Measurements from ENCODE around the gene PRKD3. TPM values are rescaled to one million over a fixed set of nuclear protein-coding genes. Genes with fewer than 3 reads are reported as not detected.

Gene PRKD3
- total and polyA plus RNA-seq, 10 of the 15 experiments (the other 5 are each of a cell fraction or from before 2014, with no cell fraction given), result 3.3 to 14.9 (median 7.9) TPM

GRCh38 chr2:37300578-37300977 is 24.1 kb downstream of the PRKD3 start (continued):
- TF ChIP-seq CUX1 (IDR thresholded peaks at IDR 0.05; ENCODE audit: insufficient replicate concordance, low read depth, low read length) (no peak), ZBTB4 (CRISPR knock-in tag; IDR thresholded peaks at IDR 0.05) (no peak)

DNA sequence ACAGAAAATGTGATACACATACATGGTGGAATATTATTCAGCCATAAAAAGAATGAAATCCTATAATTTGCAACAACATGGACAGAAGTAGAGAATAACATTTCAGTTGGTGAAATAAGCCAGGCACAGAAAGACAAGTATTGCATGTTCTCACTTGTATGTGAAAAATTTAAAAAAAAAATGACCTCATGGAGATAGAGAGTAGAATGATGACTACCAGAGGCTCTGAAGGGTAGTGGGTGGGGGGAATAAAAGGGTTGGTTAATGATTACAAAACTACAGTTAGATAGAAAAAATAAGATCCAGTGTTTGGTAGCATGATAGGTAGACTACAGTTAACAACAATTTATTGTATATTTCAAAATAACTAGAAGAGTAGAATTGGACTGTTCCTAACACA is 24.5 kb downstream of the PRKD3 start:
- H2AFZ ChIP-seq (ENCODE audit: control insufficient read depth, low read depth, low read length), result no peak overlapping the region
- no peak overlapping the region for H3K9ac ChIP-seq (ENCODE audit: control insufficient read depth, insufficient read depth, low read length)
- no peak overlapping the region for H3K4me2 ChIP-seq (ENCODE audit: control insufficient read depth, insufficient read depth)
- no peak for ATAC-seq
- SMC1A ChIA-PET (ENCODE audit: uncharacterized antibody, unreplicated experiment), result no interaction called here
- H3K4me1 ChIP-seq (ENCODE audit: control insufficient read depth, insufficient read depth, low read length), result no peaks in the 10 kb centered on the region
- in situ Hi-C loops (cut with MboI), result no loop called here
- no peak overlapping the region for H3K27ac ChIP-seq (ENCODE audit: control insufficient read depth, insufficient read depth)
- no peaks in the 10 kb centered on the region for H4K20me1 ChIP-seq (ENCODE audit: control insufficient read depth, insufficient read depth)
- BruUV-seq (replicated peaks), result no TSS peak
- intact Hi-C loops (cut with micrococcal nuclease; ENCODE audit: unreplicated experiment), result no loop called here
- CTCF ChIA-PET, result no interaction called here
- no peaks in the 10 kb centered on the region; the same call in 2 of the 3 replicates for H3K9me3 ChIP-seq (replicated peaks; ENCODE audit: control insufficient read depth, insufficient read depth, low read length)
- RAD21 ChIA-PET (ENCODE audit: unreplicated experiment), result no interaction called here
- no peaks in the 10 kb centered on the region for H3K79me2 ChIP-seq (ENCODE audit: control insufficient read depth, insufficient read depth, low read length)
- no peak for FAIRE-seq
- H3K36me3 ChIP-seq (ENCODE audit: control insufficient read depth in 2 of 2, insufficient read depth in 2 of 2, low read length in 1 of 2), result no peaks in the 10 kb centered on the region
- no peak for DNase-seq (ENCODE audit: low read depth, low spot score)
- H3K27me3 ChIP-seq (replicated peaks in 1 of 2; ENCODE audit: control insufficient read depth in 2 of 2, insufficient read depth in 2 of 2, low read length in 1 of 2), result no peaks in the 10 kb centered on the region
- POLR2A ChIA-PET, result no interaction called here
- no peak overlapping the region for H3K4me3 ChIP-seq
- TF ChIP-seq TAF1 (IDR thresholded peaks at IDR 0.05; ENCODE audit: borderline replicate concordance, low read depth, low read length) (no peak), CBFB (IDR thresholded peaks at IDR 0.05; ENCODE audit: low read depth) (no peak), SIN3A (IDR thresholded peaks at IDR 0.05; ENCODE audit: low read depth, low read length) (no peak), RB1 (IDR thresholded peaks at IDR 0.05; ENCODE audit: borderline replicate concordance) (no peak), SMARCA5 (IDR thresholded peaks at IDR 0.05) (no peak), JUNB (IDR thresholded peaks at IDR 0.05) (no peak)
- TF ChIP-seq, protein P1, sequence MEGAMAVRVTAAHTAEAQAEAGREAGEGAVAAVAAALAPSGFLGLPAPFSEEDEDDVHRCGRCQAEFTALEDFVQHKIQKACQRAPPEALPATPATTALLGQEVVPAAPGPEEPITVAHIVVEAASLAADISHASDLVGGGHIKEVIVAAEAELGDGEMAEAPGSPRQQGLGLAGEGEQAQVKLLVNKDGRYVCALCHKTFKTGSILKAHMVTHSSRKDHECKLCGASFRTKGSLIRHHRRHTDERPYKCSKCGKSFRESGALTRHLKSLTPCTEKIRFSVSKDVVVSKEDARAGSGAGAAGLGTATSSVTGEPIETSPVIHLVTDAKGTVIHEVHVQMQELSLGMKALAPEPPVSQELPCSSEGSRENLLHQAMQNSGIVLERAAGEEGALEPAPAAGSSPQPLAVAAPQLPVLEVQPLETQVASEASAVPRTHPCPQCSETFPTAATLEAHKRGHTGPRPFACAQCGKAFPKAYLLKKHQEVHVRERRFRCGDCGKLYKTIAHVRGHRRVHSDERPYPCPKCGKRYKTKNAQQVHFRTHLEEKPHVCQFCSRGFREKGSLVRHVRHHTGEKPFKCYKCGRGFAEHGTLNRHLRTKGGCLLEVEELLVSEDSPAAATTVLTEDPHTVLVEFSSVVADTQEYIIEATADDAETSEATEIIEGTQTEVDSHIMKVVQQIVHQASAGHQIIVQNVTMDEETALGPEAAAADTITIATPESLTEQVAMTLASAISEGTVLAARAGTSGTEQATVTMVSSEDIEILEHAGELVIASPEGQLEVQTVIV (IDR thresholded peaks at IDR 0.05; ENCODE audit: borderline replicate concordance, partially characterized antibody), result no peak
